HCT116 (cell line): ENCODE results near the gene GCN1. TPM values are rescaled to one million over a fixed set of nuclear protein-coding genes. Genes with fewer than 3 reads are reported as not detected.

Experiments
- ATAC-seq: fragments of 200-7000 bp; cut with Tn5 transposase; 2 replicates; pipeline ENCODE4 v1.9.1; 2020; ENCODE audit warnings: mild to moderate bottlenecking, moderate library complexity
- BruUV-seq: library from RNA; stranded (reverse); fragments of 400-500 nt; replicated peaks from 2 replicates; lab custom pipeline; 2021; lab: Mats Ljungman, UMichigan
- CTCF ChIA-PET: fragments of 300-600 bp; sonication (Branson Sonifier 250); formaldehyde crosslinking; loops from one replicate; lab custom pipeline; 2021; ENCODE audit warnings: antibody characterized with exemption; lab: Charles Lee
- POLR2A ChIA-PET: fragments of 300-600, 350-600 bp; sonication (Branson Sonifier 250); formaldehyde crosslinking; loops from one replicate; lab custom pipeline; 2021; ENCODE audit warnings: antibody characterized with exemption; lab: Charles Lee
- RAD21 ChIA-PET, 2 experiments: fragments of 300-600 bp; sonication (Branson Sonifier 250); formaldehyde crosslinking; loops; one replicate each; lab custom pipeline; 2023; ENCODE audit warnings: low total read pairs in 2 of 2; ENCODE audit not compliant: uncharacterized antibody in 2 of 2, unreplicated experiment in 2 of 2, low non-redundant PET in 1 of 2; lab: Charles Lee
- DNase-seq: peaks from one replicate; pipeline ENCODE4 v3.0.0-alpha.2; 2010; ENCODE audit warnings: low read depth, low spot score
- H2AFZ ChIP-seq: fragments of 200-600 bp; shearing (Covaris generic), sonication (generic); 2 replicates; pipeline ENCODE4 v1.6.1; 2017; ENCODE audit warnings: low read depth, mixed run types, mixed read lengths, antibody characterized with exemption, low read length; ENCODE audit not compliant: poor library complexity, severe bottlenecking
- H3K27ac ChIP-seq: 2 replicates; pipeline ENCODE4 v1.5.1; 2012; ENCODE audit warnings: low read depth, low read length
- H3K27me3 ChIP-seq: fragments of 200-600 bp; sonication (generic); 2 replicates; pipeline ENCODE4 v1.6.1; 2016; ENCODE audit warnings: mixed run types, low read length, mixed read lengths; ENCODE audit not compliant: insufficient read depth
- H3K36me3 ChIP-seq, 2 experiments: fragments of 200-500 bp in 1 of 2; fragments of 200-600 bp in 1 of 2; sonication (Bioruptor generic) in 1 of 2; sonication (generic) in 1 of 2; 2 replicates each; pipeline versions ENCODE4 v1.5.1 to v1.6.1; 2014 to 2016; ENCODE audit warnings: low read length in 2 of 2, inconsistent platforms in 1 of 2, mixed read lengths in 1 of 2, mixed run types in 1 of 2; ENCODE audit not compliant: insufficient read depth in 2 of 2, control insufficient read depth in 1 of 2
- H3K4me1 ChIP-seq, 2 experiments: fragments of 200-600 bp in 1 of 2; sonication (generic) in 1 of 2; 2 replicates each; pipeline versions ENCODE4 v1.5.1 to v1.6.1; 2012 to 2017; ENCODE audit warnings: low read length in 2 of 2, inconsistent platforms in 1 of 2, mild to moderate bottlenecking in 1 of 2, mixed read lengths in 1 of 2, mixed run types in 1 of 2, moderate library complexity in 1 of 2; ENCODE audit not compliant: insufficient read depth in 2 of 2, control insufficient read depth in 1 of 2
- H3K4me2 ChIP-seq: fragments of 200-600 bp; sonication (generic); 2 replicates; pipeline ENCODE4 v1.6.1; 2017; ENCODE audit warnings: mixed run types, low read length, mixed read lengths
- H3K4me3 ChIP-seq, 2 experiments: fragments of 200-600 bp in 1 of 2; sonication (generic) in 1 of 2; replicated peaks in 1 of 2; 2 replicates each; pipeline ENCODE4 v1.5.1; 2011 to 2016; ENCODE audit warnings: low read length in 2 of 2, control low read depth in 1 of 2, low read depth in 1 of 2, mild to moderate bottlenecking in 1 of 2, mixed read lengths in 1 of 2, mixed run types in 1 of 2
- H3K79me2 ChIP-seq: fragments of 200-600 bp; sonication (generic); 2 replicates; pipeline ENCODE4 v1.6.1; 2017; ENCODE audit warnings: mild to moderate bottlenecking, mixed run types, low read length, moderate library complexity, mixed read lengths; ENCODE audit not compliant: insufficient read depth
- H3K9ac ChIP-seq: fragments of 200-600 bp; sonication (generic); 2 replicates; pipeline ENCODE4 v1.6.1; 2016; ENCODE audit warnings: low read length, mixed read lengths
- H3K9me2 ChIP-seq: fragments of 200-600 bp; sonication (generic), shearing (Covaris generic); 2 replicates; pipeline ENCODE4 v1.6.1; 2017; ENCODE audit warnings: mixed run types, mild to moderate bottlenecking, moderate library complexity; ENCODE audit not compliant: insufficient read depth
- H3K9me3 ChIP-seq, 2 experiments: fragments of 200-500 bp in 1 of 2; fragments of 200-600 bp in 1 of 2; sonication (Bioruptor generic) in 1 of 2; sonication (generic) in 1 of 2; 2 replicates each; pipeline ENCODE4 v1.6.1; 2014 to 2017; ENCODE audit warnings: low read length in 2 of 2, mixed read lengths in 2 of 2, inconsistent platforms in 1 of 2, low read depth in 1 of 2, mild to moderate bottlenecking in 1 of 2, mixed run types in 1 of 2, moderate library complexity in 1 of 2; ENCODE audit not compliant: control insufficient read depth in 1 of 2, insufficient read depth in 1 of 2
- H4K20me1 ChIP-seq: fragments of 200-600 bp; sonication (generic), shearing (Covaris generic); 2 replicates; pipeline ENCODE4 v1.6.1; 2017; ENCODE audit warnings: mixed run types, mild to moderate bottlenecking, moderate library complexity; ENCODE audit not compliant: insufficient read depth
- CBX3 ChIP-seq: IDR thresholded peaks from 2 replicates; pipeline ENCODE4 v1.6.1; 2012; ENCODE audit warnings: low read depth
- CTCF ChIP-seq, 3 experiments: fragments of 200-600 bp in 1 of 3; sonication (generic) in 1 of 3; IDR thresholded peaks in 2 of 3; conservative IDR thresholded peaks in 1 of 3; 2 replicates each; pipeline ENCODE4 v1.5.1; 2012 to 2017; ENCODE audit warnings: low read depth in 2 of 3, low read length in 2 of 3, antibody characterized with exemption in 1 of 3, borderline replicate concordance in 1 of 3, control low read depth in 1 of 3, mild to moderate bottlenecking in 1 of 3, mixed read lengths in 1 of 3, mixed run types in 1 of 3, moderate library complexity in 1 of 3; ENCODE audit not compliant: insufficient read depth in 1 of 3
- ELF1 ChIP-seq: IDR thresholded peaks from 2 replicates; pipeline ENCODE4 v1.6.1; 2012; ENCODE audit warnings: low read depth, borderline replicate concordance
- EZH2phosphoT487 ChIP-seq: fragments of 200-600 bp; IDR thresholded peaks from 2 replicates; pipeline ENCODE4 v1.6.1; 2018; ENCODE audit warnings: antibody characterized with exemption, borderline replicate concordance
- MAX ChIP-seq: IDR thresholded peaks from 2 replicates; pipeline ENCODE4 v1.6.1; 2012
- POLR2A ChIP-seq: IDR thresholded peaks from 2 replicates; pipeline ENCODE4 v1.7.0; 2011; ENCODE audit warnings: borderline replicate concordance; ENCODE audit not compliant: insufficient read depth, insufficient read length; ENCODE audit errors: extremely low read depth
- POLR2AphosphoS5 ChIP-seq: IDR thresholded peaks from 2 replicates; pipeline ENCODE4 v1.6.1; 2011; ENCODE audit warnings: mild to moderate bottlenecking, low read depth, low read length, moderate library complexity
- SIN3A ChIP-seq: IDR thresholded peaks from 2 replicates; pipeline ENCODE4 v1.6.1; 2012; ENCODE audit warnings: low read depth
- TCF7L2 ChIP-seq: IDR thresholded peaks from 2 replicates; pipeline ENCODE4 v1.7.0; 2011; ENCODE audit warnings: borderline replicate concordance, inconsistent platforms; ENCODE audit not compliant: insufficient read depth, insufficient read length; ENCODE audit errors: extremely low read depth
- YY1 ChIP-seq: IDR thresholded peaks from 2 replicates; pipeline ENCODE4 v1.6.1; 2011; ENCODE audit warnings: low read length, low read depth, moderate library complexity, mild to moderate bottlenecking; ENCODE audit not compliant: insufficient replicate concordance; ENCODE audit errors: extremely low read depth
- ZFX ChIP-seq: fragments of 450-650 bp; IDR thresholded peaks from 2 replicates; pipeline ENCODE4 v1.6.1; 2017
- intact Hi-C: fragments of 100-400 bp; cut with micrococcal nuclease; formaldehyde crosslinking; loops from 2 replicates; pipeline ENCODE4 v1.10.0; 2022
- total RNA-seq: library from RNA; stranded (reverse); gene quantifications from one replicate; pipeline ENCODE4 v1.2.1, GENCODE V29; 2021; ENCODE audit not compliant: unreplicated experiment

The GCN1 gene
- total RNA-seq, 1 experiment from 2014 or later: 184 TPM

GRCh38 chr12:120093336-120093591, 101.3 kb downstream of the GCN1 start:
- H3K4me3 ChIP-seq: no peak overlapping the region
- H3K27ac ChIP-seq: no peak overlapping the region
- H3K36me3 ChIP-seq: peaks cover 2 to 8% of the 10 kb centered on the region in 2 experiments; a peak in 2 of 4 replicates
- H3K4me1 ChIP-seq: no peaks in the 10 kb centered on the region
- POLR2A ChIA-PET: no interaction called here
- no peaks in the 10 kb centered on the region for H3K9me2 ChIP-seq
- TF ChIP-seq CBX3: no peak
- no peak for TF ChIP-seq MAX
- CTCF ChIA-PET: no interaction called here
- intact Hi-C loops: no loop called here
- no TSS peak for BruUV-seq
- H4K20me1 ChIP-seq: no peaks in the 10 kb centered on the region
- H3K79me2 ChIP-seq: no peaks in the 10 kb centered on the region; the same call in 1 of the 2 replicates
- ATAC-seq: no peak
- H3K9me3 ChIP-seq: no peaks in the 10 kb centered on the region
- no peaks in the 10 kb centered on the region for H3K27me3 ChIP-seq
- no peak overlapping the region for H3K4me2 ChIP-seq
- RAD21 ChIA-PET: no interaction called here
- H3K9ac ChIP-seq: no peak overlapping the region
- no peak for DNase-seq
- no peak overlapping the region for H2AFZ ChIP-seq

- Histone ChIP-seq H3K36me3 (peaks cover 2 to 6% of the 10 kb centered on the region in 2 experiments; a peak in 2 of 4 replicates), H4K20me1 (no peaks in the 10 kb centered on the region)
- no peak for TF ChIP-seq EZH2phosphoT487
- TF ChIP-seq YY1: no peak
- TF ChIP-seq ELF1: no peak
- TF ChIP-seq ZFX: no peak
- TF ChIP-seq CTCF (IDR thresholded peaks at IDR 0.05 in 2 of 3, conservative IDR thresholded peaks at IDR 0.05 in 1 of 3; ENCODE audit: borderline replicate concordance in 1 of 3, insufficient read depth in 1 of 3, low read depth in 2 of 3, low read length in 2 of 3): no peak
- TF ChIP-seq POLR2A: no peak
- TF ChIP-seq MAX: no peak
- TF ChIP-seq SIN3A: no peak
- no peak for TF ChIP-seq TCF7L2
- TF ChIP-seq POLR2AphosphoS5: no peak
- TF ChIP-seq, all 23 proteins: peak for 0
- H3K4me1 ChIP-seq: peaks cover 4 to 5% of the 10 kb centered on the region in 2 experiments
- DNase-seq: no peak
- ChIA-PET RAD21 (no interaction called here), CTCF (no interaction called here), POLR2A (no interaction called here)
- H3K4me3 ChIP-seq: no peak overlapping the region
- no peak for ATAC-seq
- H3K27me3 ChIP-seq: no peaks in the 10 kb centered on the region
- no peak overlapping the region for H3K9ac ChIP-seq
- H3K27ac ChIP-seq: no peak overlapping the region
- H3K4me2 ChIP-seq: no peak overlapping the region
- no peak overlapping the region for H2AFZ ChIP-seq
- no TSS peak for BruUV-seq
- H3K9me3 ChIP-seq: no peaks in the 10 kb centered on the region
- H3K79me2 ChIP-seq: no peaks in the 10 kb centered on the region
- intact Hi-C loops: no loop called here
- no peaks in the 10 kb centered on the region for H3K9me2 ChIP-seq
Observed at GRCh38 chr12:120092551-120093335, 101.8 kb downstream of the GCN1 start.
